HepG2 (cell line): ENCODE data around the gene IWS1.

Experiments
- GPN1 ChIP-seq: sonication (generic); formaldehyde crosslinking; IDR thresholded peaks from 2 replicates; pipeline ENCODE4 v1.5.1; 2020; ENCODE audit warnings: missing genetic modification reagents, borderline replicate concordance
- NFIC ChIP-seq: IDR thresholded peaks from 2 replicates; pipeline ENCODE4 v1.6.1; 2012; ENCODE audit warnings: mild to moderate bottlenecking, low read length, inconsistent platforms
- ONECUT2 ChIP-seq: sonication (generic); formaldehyde crosslinking; IDR thresholded peaks from 2 replicates; pipeline ENCODE4 v1.4.0; 2020; ENCODE audit warnings: missing genetic modification reagents
- ZNF451 ChIP-seq: sonication (generic); formaldehyde crosslinking; IDR thresholded peaks from 2 replicates; pipeline ENCODE4 v1.5.0; 2020; ENCODE audit warnings: mild to moderate bottlenecking, missing genetic modification reagents
- ZNF660 ChIP-seq: sonication (generic); formaldehyde crosslinking; IDR thresholded peaks from 2 replicates; pipeline ENCODE4 v1.5.1; 2020; ENCODE audit warnings: mild to moderate bottlenecking, low read depth, missing genetic modification reagents, borderline replicate concordance

GRCh38 chr2:127536707-127537541 lies 10.6 kb upstream of the IWS1 start:
- TF ChIP-seq NFIC = no peak
- TF ChIP-seq ONECUT2 (CRISPR knock-in tag) = no peak
- no peak for TF ChIP-seq GPN1 (CRISPR knock-in tag)
- TF ChIP-seq ZNF451 (CRISPR knock-in tag) = no peak
- no peak for TF ChIP-seq ZNF660 (CRISPR knock-in tag)
